ENCODE measurements around the gene CLCN5.

Gene CLCN5

GRCh38 chrX:49947781-49948180 lies 25.4 kb downstream of the CLCN5 start:
- Histone ChIP-seq H3K27me3 (ENCODE audit: control insufficient read depth, insufficient read depth, low read length) (no peaks in the 10 kb centered on the region), H3K4me1 (ENCODE audit: control insufficient read depth, insufficient read depth, low read length) (no peaks in the 10 kb centered on the region), H3K36me3 (ENCODE audit: control insufficient read depth, insufficient read depth, low read length) (no peaks in the 10 kb centered on the region), H3K9me3 (ENCODE audit: control insufficient read depth, insufficient read depth, low read length) (peaks cover 2% of the 10 kb centered on the region), H3K4me3 (ENCODE audit: low read depth, low read length) (no peak overlapping the region), H3K9ac (ENCODE audit: low read depth, low read length) (no peak overlapping the region)

- Histone ChIP-seq H3K9me3 (ENCODE audit: control insufficient read depth, insufficient read depth, low read length) (peaks cover 2% of the 10 kb centered on the region), H3K9ac (ENCODE audit: low read depth, low read length) (no peak overlapping the region), H3K4me1 (ENCODE audit: control insufficient read depth, insufficient read depth, low read length) (no peaks in the 10 kb centered on the region), H3K36me3 (ENCODE audit: control insufficient read depth, insufficient read depth, low read length) (no peaks in the 10 kb centered on the region), H3K27me3 (ENCODE audit: control insufficient read depth, insufficient read depth, low read length) (no peaks in the 10 kb centered on the region), H3K4me3 (ENCODE audit: low read depth, low read length) (no peak overlapping the region)
Measured at GRCh38 chrX:49949961-49950360, 27.6 kb downstream of the CLCN5 start.

GRCh38 chrX:49951524-49952193 lies 29.3 kb downstream of the CLCN5 start:
- no peaks in the 10 kb centered on the region for H3K4me1 ChIP-seq (ENCODE audit: control insufficient read depth, insufficient read depth, low read length)
- H3K36me3 ChIP-seq (ENCODE audit: control insufficient read depth, insufficient read depth, low read length): no peaks in the 10 kb centered on the region
- no peaks in the 10 kb centered on the region for H3K27me3 ChIP-seq (ENCODE audit: control insufficient read depth, insufficient read depth, low read length)
- H3K9me3 ChIP-seq (ENCODE audit: control insufficient read depth, insufficient read depth, low read length): peaks cover 2% of the 10 kb centered on the region
- H3K9ac ChIP-seq (ENCODE audit: low read depth, low read length): no peak overlapping the region
- no peak overlapping the region for H3K4me3 ChIP-seq (ENCODE audit: low read depth, low read length)

GRCh38 chrX:49956313-49956712 lies 33.9 kb downstream of the CLCN5 start:
- H3K36me3 ChIP-seq (ENCODE audit: control insufficient read depth, insufficient read depth, low read length): no peaks in the 10 kb centered on the region
- H3K9ac ChIP-seq (ENCODE audit: low read depth, low read length): no peak overlapping the region
- no peak overlapping the region for H3K4me3 ChIP-seq (ENCODE audit: low read depth, low read length)
- H3K9me3 ChIP-seq (ENCODE audit: control insufficient read depth, insufficient read depth, low read length): no peaks in the 10 kb centered on the region
- H3K27me3 ChIP-seq (ENCODE audit: control insufficient read depth, insufficient read depth, low read length): no peaks in the 10 kb centered on the region
- H3K4me1 ChIP-seq (ENCODE audit: control insufficient read depth, insufficient read depth, low read length): no peaks in the 10 kb centered on the region

- H3K27me3 ChIP-seq (ENCODE audit: control insufficient read depth, insufficient read depth, low read length): no peaks in the 10 kb centered on the region
- no peaks in the 10 kb centered on the region for H3K36me3 ChIP-seq (ENCODE audit: control insufficient read depth, insufficient read depth, low read length)
- H3K4me1 ChIP-seq (ENCODE audit: control insufficient read depth, insufficient read depth, low read length): no peaks in the 10 kb centered on the region
Measured at GRCh38 chrX:49958727-49959485, 36.5 kb downstream of the CLCN5 start.

GRCh38 chrX:49959602-49960001 lies 37.2 kb downstream of the CLCN5 start:
- H3K4me1 ChIP-seq (ENCODE audit: control insufficient read depth, insufficient read depth, low read length): no peaks in the 10 kb centered on the region
- H3K9ac ChIP-seq (ENCODE audit: low read depth, low read length): no peak overlapping the region
- no peaks in the 10 kb centered on the region for H3K9me3 ChIP-seq (ENCODE audit: control insufficient read depth, insufficient read depth, low read length)
- no peak overlapping the region for H3K4me3 ChIP-seq (ENCODE audit: low read depth, low read length)
- no peaks in the 10 kb centered on the region for H3K27me3 ChIP-seq (ENCODE audit: control insufficient read depth, insufficient read depth, low read length)
- no peaks in the 10 kb centered on the region for H3K36me3 ChIP-seq (ENCODE audit: control insufficient read depth, insufficient read depth, low read length)

More at GRCh38 chrX:49958727-49959485, 36.5 kb downstream of the CLCN5 start:
- no peak overlapping the region for H3K9ac ChIP-seq (ENCODE audit: low read depth, low read length)
- H3K9me3 ChIP-seq (ENCODE audit: control insufficient read depth, insufficient read depth, low read length): no peaks in the 10 kb centered on the region
- no peak overlapping the region for H3K4me3 ChIP-seq (ENCODE audit: low read depth, low read length)

- no peaks in the 10 kb centered on the region for H3K27me3 ChIP-seq (ENCODE audit: control insufficient read depth, insufficient read depth, low read length)
- H3K4me3 ChIP-seq (ENCODE audit: low read depth, low read length): no peak overlapping the region
- H3K4me1 ChIP-seq (ENCODE audit: control insufficient read depth, insufficient read depth, low read length): no peaks in the 10 kb centered on the region
- H3K9ac ChIP-seq (ENCODE audit: low read depth, low read length): no peak overlapping the region
- no peaks in the 10 kb centered on the region for H3K9me3 ChIP-seq (ENCODE audit: control insufficient read depth, insufficient read depth, low read length)
- H3K36me3 ChIP-seq (ENCODE audit: control insufficient read depth, insufficient read depth, low read length): no peaks in the 10 kb centered on the region
Measured at GRCh38 chrX:49960061-49960460, 37.7 kb downstream of the CLCN5 start.

- H3K9me3 ChIP-seq (ENCODE audit: control insufficient read depth, insufficient read depth, low read length): no peaks in the 10 kb centered on the region
- no peak overlapping the region for H3K9ac ChIP-seq (ENCODE audit: low read depth, low read length)
- no peaks in the 10 kb centered on the region for H3K27me3 ChIP-seq (ENCODE audit: control insufficient read depth, insufficient read depth, low read length)
- H3K4me1 ChIP-seq (ENCODE audit: control insufficient read depth, insufficient read depth, low read length): no peaks in the 10 kb centered on the region
- no peaks in the 10 kb centered on the region for H3K36me3 ChIP-seq (ENCODE audit: control insufficient read depth, insufficient read depth, low read length)
- no peak overlapping the region for H3K4me3 ChIP-seq (ENCODE audit: low read depth, low read length)
Measured at GRCh38 chrX:49970674-49971073, 48.3 kb downstream of the CLCN5 start.

GRCh38 chrX:49972328-49972860 lies 50.0 kb downstream of the CLCN5 start:
- Histone ChIP-seq H3K4me3 (ENCODE audit: low read depth, low read length) (no peak overlapping the region), H3K9ac (ENCODE audit: low read depth, low read length) (no peak overlapping the region), H3K4me1 (ENCODE audit: control insufficient read depth, insufficient read depth, low read length) (no peaks in the 10 kb centered on the region), H3K9me3 (ENCODE audit: control insufficient read depth, insufficient read depth, low read length) (no peaks in the 10 kb centered on the region), H3K36me3 (ENCODE audit: control insufficient read depth, insufficient read depth, low read length) (no peaks in the 10 kb centered on the region), H3K27me3 (ENCODE audit: control insufficient read depth, insufficient read depth, low read length) (no peaks in the 10 kb centered on the region)

- H3K27me3 ChIP-seq (ENCODE audit: control insufficient read depth, insufficient read depth, low read length): no peaks in the 10 kb centered on the region
- no peaks in the 10 kb centered on the region for H3K9me3 ChIP-seq (ENCODE audit: control insufficient read depth, insufficient read depth, low read length)
- no peak overlapping the region for H3K4me3 ChIP-seq (ENCODE audit: low read depth, low read length)
- H3K9ac ChIP-seq (ENCODE audit: low read depth, low read length): no peak overlapping the region
- H3K4me1 ChIP-seq (ENCODE audit: control insufficient read depth, insufficient read depth, low read length): no peaks in the 10 kb centered on the region
- no peaks in the 10 kb centered on the region for H3K36me3 ChIP-seq (ENCODE audit: control insufficient read depth, insufficient read depth, low read length)
Measured at GRCh38 chrX:49976682-49977197, 54.3 kb downstream of the CLCN5 start.

- Histone ChIP-seq H3K4me1 (ENCODE audit: control insufficient read depth, insufficient read depth, low read length) (no peaks in the 10 kb centered on the region), H3K27me3 (ENCODE audit: control insufficient read depth, insufficient read depth, low read length) (no peaks in the 10 kb centered on the region), H3K9me3 (ENCODE audit: control insufficient read depth, insufficient read depth, low read length) (no peaks in the 10 kb centered on the region), H3K4me3 (ENCODE audit: low read depth, low read length) (no peak overlapping the region), H3K36me3 (ENCODE audit: control insufficient read depth, insufficient read depth, low read length) (no peaks in the 10 kb centered on the region), H3K9ac (ENCODE audit: low read depth, low read length) (no peak overlapping the region)
Measured at GRCh38 chrX:49977319-49978090, 55.1 kb downstream of the CLCN5 start.

Measured in iPS-15b (cell line).